GM18526 (cell line): Measurements from ENCODE around the gene FAM3A.

Experiments
- POLR2A ChIP-seq: IDR thresholded peaks from 3 replicates; pipeline ENCODE4 v1.6.1; 2011; ENCODE audit not compliant: insufficient read length; ENCODE audit errors: extremely low read depth

FAM3A gene, protein sequence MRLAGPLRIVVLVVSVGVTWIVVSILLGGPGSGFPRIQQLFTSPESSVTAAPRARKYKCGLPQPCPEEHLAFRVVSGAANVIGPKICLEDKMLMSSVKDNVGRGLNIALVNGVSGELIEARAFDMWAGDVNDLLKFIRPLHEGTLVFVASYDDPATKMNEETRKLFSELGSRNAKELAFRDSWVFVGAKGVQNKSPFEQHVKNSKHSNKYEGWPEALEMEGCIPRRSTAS

DNA sequence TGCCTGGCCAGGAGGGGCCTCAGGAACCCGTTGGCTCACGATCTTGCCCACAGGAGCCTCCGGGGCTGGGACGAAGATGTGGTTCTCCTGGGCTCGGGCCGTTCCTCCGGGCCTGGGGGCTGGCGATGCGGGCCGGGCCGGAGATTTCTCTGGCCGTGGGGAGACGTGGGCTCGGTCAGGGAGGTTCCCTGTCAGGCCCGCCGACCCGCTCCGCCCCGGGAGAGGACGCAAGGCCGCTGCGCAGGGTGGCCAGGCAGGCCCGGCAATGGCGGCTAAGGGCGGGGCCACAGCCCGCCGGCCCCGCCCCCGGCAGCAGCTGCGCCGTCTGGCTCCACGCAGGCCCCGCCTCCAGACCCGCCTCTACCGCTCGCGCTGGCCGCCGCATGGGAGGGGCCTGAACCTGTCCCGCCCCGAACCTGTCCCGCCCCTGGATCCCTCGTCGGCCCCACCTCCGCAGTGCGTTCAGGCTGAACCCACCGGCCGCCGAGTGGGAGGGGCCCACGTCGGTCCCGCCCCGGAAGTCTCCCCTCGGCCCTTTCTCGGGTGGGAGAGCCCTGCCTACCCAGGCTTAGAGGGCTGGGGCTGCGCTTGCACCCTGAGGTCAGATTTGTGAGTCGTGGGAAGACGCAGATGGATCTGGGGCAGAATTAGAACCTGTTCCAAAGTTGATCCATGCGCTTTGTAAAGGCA is at the start of gene FAM3A:
FAM3A (minus strand) TSS at position 267 of the 690 bp plus-strand sequence. CDS start 460 bp downstream, outside the sequence.
- TF ChIP-seq POLR2A = peak; percentile 79

GRCh38 chrX:154549766-154550165 is 33.7 kb upstream of the FAM3A start:
- TF ChIP-seq POLR2A = no peak

- TF ChIP-seq POLR2A = no peak
Measured at GRCh38 chrX:154548028-154548316, 31.9 kb upstream of the FAM3A start.

DNA sequence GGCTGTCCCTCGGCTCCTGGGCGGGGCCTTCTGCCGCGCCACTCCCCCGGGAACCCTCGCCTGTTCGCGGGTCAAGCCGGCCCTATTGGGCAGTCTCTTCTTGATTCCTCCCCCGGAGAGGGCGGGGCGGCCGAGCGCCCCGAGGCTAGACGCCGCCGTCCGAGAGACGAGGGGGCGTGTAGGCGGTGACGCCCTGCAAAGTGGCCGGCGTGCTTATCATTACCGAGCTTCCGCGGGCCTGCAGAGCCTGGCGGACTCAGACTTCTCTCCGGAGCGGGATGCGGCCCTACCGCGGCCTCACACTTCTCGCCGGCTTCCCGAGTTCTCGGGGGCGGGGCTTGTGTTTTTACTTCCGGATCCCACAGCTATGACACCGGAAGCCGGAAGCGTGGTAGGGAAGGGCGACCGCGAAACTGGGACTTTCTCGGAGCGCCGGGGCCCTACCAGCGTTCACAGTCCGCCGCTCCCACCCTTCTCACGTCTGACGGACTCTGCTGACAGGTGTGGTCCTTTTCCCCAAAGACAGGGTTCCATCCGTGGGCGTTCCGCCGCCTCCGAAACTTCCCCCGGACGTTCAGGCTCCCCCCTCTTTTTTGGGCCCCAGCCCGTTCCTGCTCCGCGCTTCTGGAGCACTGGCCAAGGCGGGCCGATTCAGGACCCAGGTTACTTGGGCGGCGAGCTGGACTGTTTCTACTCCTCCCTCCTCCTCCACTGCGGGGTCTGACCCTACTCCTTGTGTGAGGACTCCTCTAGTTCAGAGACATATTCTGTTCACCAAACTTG is 31.4 kb upstream of the FAM3A start, which contains the start of gene IKBKG:
IKBKG (plus strand) TSS at position 376 of the 783 bp plus-strand sequence. CDS start 4,383 bp downstream, outside the sequence.
- TF ChIP-seq POLR2A = peak; percentile 53

DNA sequence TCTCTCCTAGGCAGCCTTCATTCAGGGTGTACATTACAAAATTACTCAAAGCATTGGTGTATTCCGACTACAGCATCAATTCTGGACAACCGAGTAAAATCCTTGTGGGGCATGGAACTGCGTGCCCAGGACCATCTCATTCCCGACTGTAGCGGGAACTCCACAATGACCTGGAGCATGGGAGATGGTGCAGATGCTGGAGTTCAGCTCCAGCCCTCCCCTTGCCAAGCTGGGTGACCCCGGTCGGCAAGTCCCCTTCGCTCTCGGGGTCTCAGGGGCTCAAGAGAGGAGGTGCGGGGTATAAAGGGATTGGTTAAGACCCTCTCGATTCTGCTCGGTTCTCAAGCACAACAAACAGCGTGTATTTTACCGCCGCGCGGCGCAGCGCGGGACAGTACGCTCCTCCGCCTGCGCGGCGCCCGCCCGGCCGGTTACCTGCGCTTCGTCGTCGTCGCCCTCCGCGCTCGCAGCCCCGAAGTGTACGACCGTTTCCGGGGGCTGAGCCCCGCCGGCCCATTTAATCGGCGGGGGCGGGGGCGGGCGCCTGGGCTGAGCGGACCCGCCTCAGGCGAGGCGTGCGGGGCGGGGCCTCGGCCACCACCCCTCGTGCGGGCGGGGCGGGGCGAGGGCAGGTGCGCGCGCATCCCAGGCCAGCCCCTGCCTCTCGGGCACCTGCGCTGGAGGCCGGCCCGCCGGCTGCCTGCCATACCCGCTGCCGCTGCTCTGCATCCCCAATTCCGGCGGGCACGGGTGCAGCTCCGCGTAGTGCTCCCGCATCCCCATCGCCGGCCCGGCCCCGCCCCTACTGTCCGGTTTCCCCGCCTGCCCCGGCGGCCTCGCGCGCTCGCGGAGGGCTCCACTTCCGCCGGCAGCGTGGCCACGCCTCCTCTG is 30.6 kb upstream of the FAM3A start, which contains the start of gene G6PD:
G6PD (minus strand) TSS at position 493 of the 891 bp plus-strand sequence. CDS start 691 bp downstream, outside the sequence.
- peak; percentile 59 for TF ChIP-seq POLR2A

DNA sequence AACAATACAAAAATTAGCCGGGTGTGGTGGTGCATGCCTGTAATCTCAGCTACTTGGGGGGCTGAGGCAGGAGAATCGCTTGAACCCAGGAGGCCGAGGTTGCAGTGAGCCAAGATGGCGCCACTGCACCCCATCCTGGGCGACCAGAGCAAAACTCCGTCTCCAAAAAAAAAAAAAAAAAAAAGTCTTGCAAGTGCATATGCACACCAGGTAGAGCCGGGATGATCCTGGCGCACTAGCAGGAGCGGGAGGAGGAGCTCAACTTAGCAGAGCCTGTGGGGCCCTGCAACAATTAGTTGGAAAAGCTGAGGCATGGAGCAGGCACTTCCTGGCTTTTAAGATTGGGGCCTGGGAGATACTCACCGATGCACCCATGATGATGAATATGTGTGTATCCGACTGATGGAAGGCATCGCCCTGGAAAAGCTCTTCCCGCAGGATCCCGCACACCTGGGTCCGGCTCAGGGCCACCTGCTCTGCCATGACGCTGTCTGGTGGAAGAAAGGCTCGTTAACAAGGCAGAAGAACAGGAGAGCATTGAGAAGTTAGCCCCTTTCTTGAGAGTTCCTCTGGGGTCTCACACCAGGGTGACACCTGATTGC is 29.7 kb upstream of the FAM3A start:
- TF ChIP-seq POLR2A = no peak

GRCh38 chrX:154542723-154543424 is 26.8 kb upstream of the FAM3A start:
- TF ChIP-seq POLR2A = no peak

DNA sequence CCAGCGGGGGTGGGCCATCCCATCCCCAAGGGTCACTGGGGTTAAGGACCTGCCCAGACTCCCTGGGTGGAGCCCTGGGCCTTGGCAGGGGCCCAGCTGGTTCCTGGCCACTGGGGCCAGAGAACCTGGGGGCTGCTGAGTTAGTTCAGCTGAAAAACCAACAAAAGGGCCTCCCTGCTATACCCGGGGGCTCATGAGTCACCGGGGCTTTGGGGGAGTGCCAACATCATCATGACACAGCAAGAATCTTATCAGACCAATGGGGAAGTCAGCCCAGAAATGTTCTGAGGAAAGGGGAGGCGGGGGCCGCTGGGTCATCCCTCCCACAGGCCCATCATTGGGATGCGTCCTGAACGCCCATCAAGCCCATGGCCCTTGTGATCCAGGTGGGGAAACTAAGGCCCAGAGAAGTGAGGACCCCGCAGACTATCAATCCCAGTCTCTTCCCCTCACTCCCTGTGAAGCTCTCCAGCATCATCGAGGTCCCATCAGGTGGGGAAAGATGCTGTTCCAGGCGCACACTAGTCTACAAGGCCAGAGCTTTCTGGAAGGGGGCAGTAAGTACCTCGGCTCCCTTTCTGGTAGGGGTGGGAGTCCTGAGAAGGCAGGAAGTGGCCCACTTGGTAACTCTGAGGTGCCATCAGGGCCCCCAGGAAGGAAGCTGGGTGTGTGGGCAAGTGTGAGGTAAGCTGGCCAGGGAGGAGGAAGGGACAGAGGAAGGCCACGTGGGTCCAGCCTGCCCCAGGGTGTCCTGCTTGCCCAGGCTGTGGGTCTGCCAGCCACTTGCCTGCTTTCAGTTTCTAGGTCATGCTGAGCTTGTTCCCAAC is 26.1 kb upstream of the FAM3A start:
- no peak for TF ChIP-seq POLR2A

DNA sequence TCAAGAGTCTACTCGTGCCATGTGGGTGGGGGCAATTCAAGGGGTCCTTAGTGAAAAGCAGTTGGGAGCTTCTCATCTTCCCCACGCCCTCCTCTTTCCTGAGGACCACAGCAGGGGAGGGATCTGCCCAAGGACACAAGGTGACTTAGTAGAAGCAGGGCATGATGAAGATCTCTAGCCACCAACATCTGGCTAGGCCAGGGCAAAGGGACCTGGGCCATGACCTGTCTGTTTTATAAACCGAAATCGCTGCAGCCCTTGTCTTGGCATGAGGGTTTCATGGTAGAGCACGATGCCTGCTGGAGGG is 25.5 kb upstream of the FAM3A start:
- no peak for TF ChIP-seq POLR2A

DNA sequence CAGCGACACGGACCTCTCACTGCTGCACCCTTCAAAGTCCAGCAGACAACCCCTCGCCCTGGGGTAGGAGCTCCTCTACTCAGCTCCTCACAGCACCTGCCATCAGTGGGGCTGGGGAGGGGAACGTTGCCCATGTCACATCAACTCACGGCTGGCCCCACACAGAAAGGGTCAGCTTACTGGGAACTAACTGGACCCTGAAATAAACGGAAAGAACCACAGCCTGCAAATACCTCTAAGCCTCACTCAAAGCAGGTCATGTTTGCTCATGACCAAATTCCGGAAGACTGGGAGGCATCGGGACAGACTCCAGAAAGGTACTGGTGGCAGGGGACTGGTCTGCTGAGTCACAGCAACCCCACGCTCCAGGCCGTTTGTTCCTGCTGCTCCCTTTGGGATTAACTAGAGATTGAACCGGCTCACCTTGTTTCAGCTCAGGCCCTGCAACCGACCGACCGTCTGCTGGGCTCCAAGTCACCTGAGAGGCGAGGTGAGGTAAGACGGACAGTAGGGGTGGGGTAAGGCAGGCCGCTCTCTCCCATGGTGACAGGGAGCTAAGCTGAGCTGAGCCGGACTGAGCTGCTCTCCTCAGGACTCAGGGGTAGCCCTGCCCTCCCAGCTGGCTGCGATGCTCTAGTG is 25.0 kb upstream of the FAM3A start:
- no peak for TF ChIP-seq POLR2A

- no peak for TF ChIP-seq POLR2A
Measured at GRCh38 chrX:154539077-154539476, 23.0 kb upstream of the FAM3A start.

DNA sequence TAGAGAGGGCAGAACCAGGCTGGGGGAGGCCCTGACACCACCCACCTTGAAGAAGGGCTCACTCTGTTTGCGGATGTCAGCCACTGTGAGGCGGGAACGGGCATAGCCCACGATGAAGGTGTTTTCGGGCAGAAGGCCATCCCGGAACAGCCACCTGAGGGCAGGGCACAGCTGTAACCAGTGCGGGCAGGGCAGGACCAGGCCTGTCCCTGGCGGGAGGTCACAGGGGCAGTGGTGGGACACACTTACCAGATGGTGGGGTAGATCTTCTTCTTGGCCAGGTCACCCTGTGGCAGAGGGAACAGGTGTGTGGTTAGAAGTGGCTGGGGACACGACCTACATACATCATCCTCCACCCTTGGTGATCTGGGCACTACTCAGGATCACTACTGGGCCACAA is 19.9 kb upstream of the FAM3A start:
- TF ChIP-seq POLR2A = no peak
